K562 (cell line): ENCODE results near the gene SGK1.

Experiments used
- CBX5 ChIP-seq: IDR thresholded peaks from 2 replicates; pipeline ENCODE4 v1.6.1; 2014; ENCODE audit warnings: low read depth, borderline replicate concordance
- CEBPB ChIP-seq: fragments of 450-650 bp; IDR thresholded peaks from 2 replicates; pipeline ENCODE4 v1.6.1; 2016; ENCODE audit warnings: missing genetic modification characterization, missing compliant biosample characterization
- CTCF ChIP-seq, 3 experiments: IDR thresholded peaks in 2 of 3; conservative IDR thresholded peaks in 1 of 3; 2 replicates each; pipeline ENCODE4 v1.5.1; 2011 to 2012; ENCODE audit warnings: low read length in 3 of 3, mild to moderate bottlenecking in 3 of 3, control low read depth in 2 of 3, improper control_type of control experiment in 1 of 3, inconsistent platforms in 1 of 3, low read depth in 1 of 3, mixed read lengths in 1 of 3, moderate library complexity in 1 of 3; ENCODE audit not compliant: insufficient read depth in 2 of 3
- EZH2 ChIP-seq: IDR thresholded peaks from 2 replicates; pipeline ENCODE4 v1.6.1; 2012; ENCODE audit warnings: low read depth, mild to moderate bottlenecking, inconsistent platforms, low read length, borderline replicate concordance
- GTF2E2 ChIP-seq: fragments of 200-800 bp; sonication (Bioruptor generic); IDR thresholded peaks from 2 replicates; pipeline ENCODE4 v1.6.1; 2016; ENCODE audit warnings: missing genetic modification characterization, missing compliant biosample characterization
- HDAC2 ChIP-seq: fragments of 450-650 bp; IDR thresholded peaks from 2 replicates; pipeline ENCODE4 v1.6.1; 2016; ENCODE audit warnings: mild to moderate bottlenecking
- NFE2L1 ChIP-seq: fragments of 450-650 bp; IDR thresholded peaks from 2 replicates; pipeline ENCODE4 v1.6.1; 2016; ENCODE audit warnings: missing genetic modification characterization, low read depth, mild to moderate bottlenecking, missing compliant biosample characterization, moderate library complexity, borderline replicate concordance
- NFRKB ChIP-seq: fragments of 450-650 bp; IDR thresholded peaks from 2 replicates; pipeline ENCODE4 v1.6.1; 2016; ENCODE audit warnings: low read depth
- NR3C1 ChIP-seq: sonication (generic); formaldehyde crosslinking; IDR thresholded peaks from 2 replicates; pipeline ENCODE4 v1.8.1; 2022; ENCODE audit warnings: missing genetic modification reagents
- PHF21A ChIP-seq: fragments of 450-650 bp; IDR thresholded peaks from 2 replicates; pipeline ENCODE4 v1.6.1; 2017; ENCODE audit warnings: low read depth, borderline replicate concordance
- POLR2AphosphoS5 ChIP-seq: IDR thresholded peaks from 2 replicates; pipeline ENCODE4 v1.6.1; 2011; ENCODE audit warnings: mild to moderate bottlenecking, low read depth, low read length, moderate library complexity; ENCODE audit not compliant: control insufficient read depth, insufficient read depth
- TFAP4 ChIP-seq: sonication (generic); formaldehyde crosslinking; IDR thresholded peaks from 2 replicates; pipeline ENCODE4 v1.8.0; 2022; ENCODE audit warnings: missing genetic modification reagents, mild to moderate bottlenecking, moderate library complexity, borderline replicate concordance
- ZFP36 ChIP-seq: fragments of 150-350 bp; IDR thresholded peaks from 2 replicates; pipeline ENCODE4 v1.6.1; 2018; ENCODE audit warnings: low read length, low read depth; ENCODE audit not compliant: partially characterized antibody
- ZNF121 ChIP-seq: sonication (generic); formaldehyde crosslinking; conservative IDR thresholded peaks from 2 replicates; pipeline ENCODE4 v1.8.0; 2022; ENCODE audit warnings: missing genetic modification reagents

- no peak for TF ChIP-seq NFRKB
- TF ChIP-seq HDAC2: no peak
- no peak for TF ChIP-seq CTCF (IDR thresholded peaks at IDR 0.05 in 2 of 3, conservative IDR thresholded peaks at IDR 0.05 in 1 of 3; ENCODE audit: insufficient read depth in 2 of 3, low read depth in 1 of 3, low read length in 3 of 3)
- no peak for TF ChIP-seq ZNF121 (CRISPR knock-in tag)
- no peak for TF ChIP-seq CEBPB (tag)
- TF ChIP-seq NFE2L1 (tag): no peak
- TF ChIP-seq ZFP36: no peak
- no peak for TF ChIP-seq CBX5
- TF ChIP-seq EZH2: no peak
- no peak for TF ChIP-seq POLR2AphosphoS5
- TF ChIP-seq PHF21A: no peak
- TF ChIP-seq GTF2E2: no peak
- no peak for TF ChIP-seq TFAP4 (CRISPR knock-in tag)
- no peak for TF ChIP-seq NR3C1 (CRISPR knock-in tag)
Observed at GRCh38 chr6:134148566-134148965, 169.3 kb downstream of the SGK1 start.
